H1 (cell line): ENCODE measurements around the gene PRKCZ.

Experiments
- ATF3 ChIP-seq: IDR thresholded peaks from 2 replicates; pipeline ENCODE4 v1.6.1; 2011; ENCODE audit warnings: low read depth, mild to moderate bottlenecking, low read length; ENCODE audit not compliant: insufficient read depth
- BRCA1 ChIP-seq: IDR thresholded peaks from 2 replicates; pipeline ENCODE4 v1.6.1; 2012; ENCODE audit warnings: low read depth, low read length, improper control_type of control experiment
- CHD1 ChIP-seq: IDR thresholded peaks from 2 replicates; pipeline ENCODE4 v1.6.1; 2012; ENCODE audit warnings: low read depth, low read length, improper control_type of control experiment
- CTCF ChIP-seq, 3 experiments: IDR thresholded peaks; 1 replicate in 2 of 3; 2 replicates in 1 of 3; pipeline versions ENCODE4 v1.5.1 to v1.6.1; 2011; ENCODE audit warnings: low read length in 3 of 3, mild to moderate bottlenecking in 3 of 3, inconsistent platforms in 2 of 3, low read depth in 1 of 3, moderate library complexity in 1 of 3; ENCODE audit not compliant: insufficient read depth in 1 of 3; ENCODE audit errors: control extremely low read depth in 1 of 3
- FOSL1 ChIP-seq: IDR thresholded peaks from 2 replicates; pipeline ENCODE4 v1.6.1; 2011; ENCODE audit warnings: mild to moderate bottlenecking, low read depth, low read length, moderate library complexity; ENCODE audit not compliant: insufficient read depth
- JUND ChIP-seq: IDR thresholded peaks from 2 replicates; pipeline ENCODE4 v1.6.1; 2011; ENCODE audit warnings: mild to moderate bottlenecking, improper control_type of control experiment, low read length
- MAX ChIP-seq: IDR thresholded peaks from 2 replicates; pipeline ENCODE4 v1.6.1; 2012; ENCODE audit warnings: inconsistent platforms
- POLR2A ChIP-seq, 2 experiments: IDR thresholded peaks; 1 replicate in 1 of 2; 2 replicates in 1 of 2; pipeline ENCODE4 v1.6.1; 2011; ENCODE audit warnings: low read depth in 2 of 2, low read length in 2 of 2, mild to moderate bottlenecking in 2 of 2; ENCODE audit errors: control extremely low read depth in 1 of 2
- RAD21 ChIP-seq, 2 experiments: IDR thresholded peaks in 1 of 2; conservative IDR thresholded peaks in 1 of 2; 2 replicates each; pipeline ENCODE4 v1.6.1; 2011; ENCODE audit warnings: low read depth in 2 of 2, low read length in 2 of 2, improper control_type of control experiment in 1 of 2, inconsistent platforms in 1 of 2, mild to moderate bottlenecking in 1 of 2, moderate library complexity in 1 of 2
- SP2 ChIP-seq: IDR thresholded peaks from 2 replicates; pipeline ENCODE4 v1.6.1; 2012; ENCODE audit warnings: mild to moderate bottlenecking, low read length, inconsistent platforms

GRCh38 chr1:2110191-2110737 lies 60.1 kb downstream of the PRKCZ start:
- no peak for TF ChIP-seq JUND
- no peak for TF ChIP-seq RAD21 (IDR thresholded peaks at IDR 0.05 in 1 of 2, conservative IDR thresholded peaks at IDR 0.05 in 1 of 2; ENCODE audit: low read depth in 2 of 2, low read length in 2 of 2)
- TF ChIP-seq CTCF (IDR thresholded peaks at IDR 0.05; ENCODE audit: control extremely low read depth in 1 of 3, insufficient read depth in 1 of 3, low read depth in 1 of 3, low read length in 3 of 3): no peak
- TF ChIP-seq SP2: no peak
- no peak for TF ChIP-seq ATF3
- TF ChIP-seq POLR2A (IDR thresholded peaks at IDR 0.05; ENCODE audit: control extremely low read depth in 1 of 2, low read depth in 2 of 2, low read length in 2 of 2): no peak
- no peak for TF ChIP-seq CHD1
- no peak for TF ChIP-seq FOSL1
- no peak for TF ChIP-seq MAX
- no peak for TF ChIP-seq BRCA1
